ENCODE results near the gene RGS14. TPM values are rescaled to one million over a fixed set of nuclear protein-coding genes. Genes with fewer than 3 reads are reported as not detected.

RGS14 gene
- total RNA-seq, 1 donor from 2014 or later, result 9.3 TPM

- DNase-seq (ENCODE audit: low spot score), result no peak
- ATAC-seq, result no peak
- intact Hi-C loops (cut with DNase I), result no loop called here
Observed at GRCh38 chr5:177361418-177362291, 3.9 kb downstream of the RGS14 start.

- intact Hi-C loops (cut with DNase I), result no loop called here
- DNase-seq (ENCODE audit: low spot score) (no peak), ATAC-seq (no peak)
Observed at GRCh38 chr5:177362292-177362609, 4.5 kb downstream of the RGS14 start.

- DNase-seq (ENCODE audit: low spot score) (no peak), ATAC-seq (peak; percentile 50)
- intact Hi-C loops (cut with DNase I), result no loop called here
Observed at GRCh38 chr5:177362610-177363507, 5.1 kb downstream of the RGS14 start.

- ATAC-seq (no peak), DNase-seq (ENCODE audit: low spot score) (no peak)
- intact Hi-C loops (cut with DNase I), result no loop called here
Observed at GRCh38 chr5:177363565-177363964, 5.8 kb downstream of the RGS14 start.

GRCh38 chr5:177364159-177364962, 6.6 kb downstream of the RGS14 start:
- no peak for DNase-seq (ENCODE audit: low spot score)
- intact Hi-C loops (cut with DNase I), result no loop called here
- no peak for ATAC-seq

GRCh38 chr5:177365845-177366527, 8.3 kb downstream of the RGS14 start:
- intact Hi-C loops (cut with DNase I), result no loop called here
- no peak for ATAC-seq
- no peak for DNase-seq (ENCODE audit: low spot score)

- intact Hi-C loops (cut with DNase I), result no loop called here
- DNase-seq (ENCODE audit: low spot score) (peak; percentile 92), ATAC-seq (peak; percentile 93)
Observed at GRCh38 chr5:177366528-177367322, 9.0 kb downstream of the RGS14 start.

GRCh38 chr5:177367323-177367848, 9.7 kb downstream of the RGS14 start:
- intact Hi-C loops (cut with DNase I), result no loop called here
- no peak for DNase-seq (ENCODE audit: low spot score)
- peak; percentile 5 for ATAC-seq

GRCh38 chr5:177367981-177368868, 10.5 kb downstream of the RGS14 start:
- no peak for ATAC-seq
- intact Hi-C loops (cut with DNase I), result no loop called here
- DNase-seq (ENCODE audit: low spot score), result no peak

- ATAC-seq, result no peak
- intact Hi-C loops (cut with DNase I), result no loop called here
Observed at GRCh38 chr5:177368869-177369644, 11.3 kb downstream of the RGS14 start.

GRCh38 chr5:177369645-177370440, 12.1 kb downstream of the RGS14 start:
- DNase-seq (ENCODE audit: low spot score), result no peak
- no peak for ATAC-seq
- intact Hi-C loops (cut with DNase I), result no loop called here

More at GRCh38 chr5:177368869-177369644, 11.3 kb downstream of the RGS14 start:
- no peak for DNase-seq (ENCODE audit: low spot score)

GRCh38 chr5:177370488-177371119, 12.9 kb downstream of the RGS14 start:
- ATAC-seq (peak; percentile 72), DNase-seq (ENCODE audit: low spot score) (peak; percentile 82)
- intact Hi-C loops (cut with DNase I), result no loop called here

GRCh38 chr5:177371120-177372033, 13.7 kb downstream of the RGS14 start:
- DNase-seq (ENCODE audit: low spot score), result no peak

More at GRCh38 chr5:177371120-177372033, 13.7 kb downstream of the RGS14 start:
- intact Hi-C loops (cut with DNase I), result no loop called here
- no peak for ATAC-seq
